Heart right ventricle (tissue), 16 donors: ENCODE measurements around the gene TMEM169. TPM values are rescaled to one million over a fixed set of nuclear protein-coding genes. Genes with fewer than 3 reads are reported as not detected.

Experiments
- ATAC-seq, 8 donors: fragments of 200-7000 bp; cut with Tn5 transposase; one replicate each; pipeline ENCODE4 v1.9.1; 2020; ENCODE audit warnings: mild to moderate bottlenecking in 8 of 8, moderate library complexity in 8 of 8, moderate number of reproducible peaks in 1 of 8
- DNase-seq, 2 donors: peaks; one replicate each; pipeline ENCODE4 v3.0.0-alpha.2; 2020
- H3K27ac ChIP-seq, 10 donors: fragments of 200-600 bp; sonication (generic) in 2 of 10; one replicate each; pipeline versions ENCODE4 v1.5.0 to v1.8.0; 2020 to 2022; ENCODE audit warnings: mild to moderate bottlenecking in 3 of 10
- H3K27me3 ChIP-seq, 7 donors: fragments of 200-600 bp; one replicate each; pipeline ENCODE4 v1.8.0; 2021 to 2022; ENCODE audit warnings: mild to moderate bottlenecking in 2 of 7
- H3K36me3 ChIP-seq, 9 donors: fragments of 200-600 bp; sonication (generic) in 1 of 9; one replicate each; pipeline versions ENCODE4 v1.5.0 to v1.8.0; 2020 to 2022; ENCODE audit warnings: mild to moderate bottlenecking in 2 of 9
- H3K4me1 ChIP-seq, 9 donors: fragments of 200-600 bp; sonication (generic) in 1 of 9; one replicate each; pipeline versions ENCODE4 v1.5.0 to v1.8.0; 2020 to 2022; ENCODE audit warnings: mild to moderate bottlenecking in 4 of 9
- H3K4me3 ChIP-seq, 10 donors: fragments of 200-600 bp; sonication (generic) in 2 of 10; one replicate each; pipeline versions ENCODE4 v1.5.0 to v1.8.0; 2020 to 2022; ENCODE audit warnings: mild to moderate bottlenecking in 7 of 10, moderate library complexity in 2 of 10
- H3K9me3 ChIP-seq, 11 donors: fragments of 200-600 bp in 10 of 11; sonication (generic) in 2 of 11; one replicate each; pipeline versions ENCODE4 v1.5.0 to v1.8.0; 2013 to 2022; ENCODE audit warnings: mild to moderate bottlenecking in 2 of 11, control low read depth in 1 of 11, moderate library complexity in 1 of 11
- CTCF ChIP-seq, 9 donors: fragments of 200-600 bp; sonication (generic) in 2 of 9; IDR thresholded peaks; one replicate each; pipeline versions ENCODE4 v1.5.0 to v1.8.0; 2021 to 2022; ENCODE audit warnings: antibody characterized with exemption in 9 of 9, mild to moderate bottlenecking in 5 of 9, moderate library complexity in 1 of 9
- WGBS, 2 donors: extraction: QIAGEN DNeasy Blood & Tissue Kit; methylation state at CpG; one replicate each; pipeline ENCODE4 v1.1.7; 2013; ENCODE audit warnings: inconsistent platforms in 1 of 2; 5-methylcytosine and 5-hydroxymethylcytosine counted together
- intact Hi-C, 10 donors: fragments of 100-400 bp; cut with DNase I; formaldehyde crosslinking; loops; one replicate each; pipeline versions ENCODE4 v1.11.1 to v1.14.2; 2022
- polyA plus RNA-seq, 2 donors: library from polyadenylated mRNA; stranded (reverse); fragments of 200-250 nt; gene quantifications; one replicate each; pipeline ENCODE4 v1.2.3, GENCODE V29; 2013
- total RNA-seq, 10 donors: library from RNA; stranded (reverse); fragmentation: NEBNext Ultra II Directional in 3 of 10; extraction: Animal tissue kit (Norgen Biotek cat#: 25700) in 3 of 10; gene quantifications; one replicate each; pipeline versions ENCODE4 v1.2.1 to v1.2.4, GENCODE V29; 2021 to 2023
- donor health status: Arrhythmogenic right ventricular cardiomyopathy.
- donor health status: ischemic (EF 13 %, LVEDD 7.1; RV severe dilation, severe dysfunction).
- donor health status: healthy with polysubstance abuse.
- donor health status: DM: no; HTN: yes; CAD: no.
- donor health status: DM: no; HTN: no; CAD: no.
- donor health status: ischemic (EF 25% LVEDD 6.9; RV normal size, moderate dysfunction).
- donor health status: ischemic (EF 25% LVEDD 5.7; RV mildly dilated, moderate dysfunction).
- donor health status: healthy.
- donor health status: DM: yes; HTN: yes; CAD: no.
- donor health status: Ischemic cardiomyopathy.
- donor health status: ischemic (EF 35%, LVEDD 5.7; RV mildly dilated, moderate dysfunction).
- donor health status: nonischemic (EF 11% LVEDD 7.7; RV severe dilation, severe dysfunction).
- donor health status: DM: yes; HTN: yes; CAD: no.
- donor health status: PGD.
- donor health status: ischemic (EF 29% LVEDD 5.4; RV normal size, mild dysfunction).
- donor health status: nonischemic (EF 23%, LVEDD 6.1; RV moderate dilation, normal function).

TMEM169 gene
- total and polyA plus RNA-seq, 12 donors = 0.10 to 0.97 (median 0.22) TPM; not detected in 2

DNA sequence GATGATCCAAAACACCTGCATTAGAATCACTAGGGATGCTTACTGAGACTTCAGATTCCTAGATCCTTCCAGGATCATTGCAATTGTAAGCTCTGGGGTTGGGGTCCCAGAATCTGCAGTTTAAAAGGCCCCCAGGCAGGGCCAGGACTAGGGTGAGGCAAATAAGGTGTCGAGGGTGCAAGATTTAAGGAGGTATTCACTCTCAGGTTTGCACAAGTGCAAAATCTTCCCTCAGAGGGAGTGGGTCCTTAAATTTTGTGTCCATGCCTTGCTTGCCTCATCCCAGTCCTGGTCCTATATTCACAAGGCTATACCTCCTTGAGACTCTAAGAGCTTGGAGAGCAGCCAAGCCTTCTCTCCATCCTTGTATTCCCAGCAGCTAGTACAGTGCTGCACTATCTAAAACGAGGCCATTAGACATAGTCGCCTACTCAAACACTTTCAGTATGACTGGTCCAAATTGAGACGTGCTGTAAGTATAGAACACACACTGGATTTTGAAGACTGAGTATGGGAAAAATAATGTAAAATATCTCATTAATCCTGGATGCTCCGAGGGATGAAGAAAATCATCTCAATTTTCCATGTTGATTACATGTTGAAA is 36.7 kb upstream of the TMEM169 start:
- Histone ChIP-seq H3K27me3 (no peaks in the 10 kb centered on the region), H3K9me3 (no peaks in the 10 kb centered on the region), H3K4me3 (no peak overlapping the region), H3K4me1 (no peaks in the 10 kb centered on the region), H3K36me3 (peaks cover 0 to 67% (median 0%) of the 10 kb centered on the region in 9 donors), H3K27ac (no peak overlapping the region)
- no peak for ATAC-seq
- DNase-seq = no peak
- WGBS, 2 donors = 61 to 64% methylated on average over 5 of the region's 5 CpGs
- intact Hi-C loops = no loop called here
- TF ChIP-seq CTCF (IDR thresholded peaks at IDR 0.05) = no peak

GRCh38 chr2:216047397-216047796 is 34.3 kb upstream of the TMEM169 start:
- TF ChIP-seq CTCF (IDR thresholded peaks at IDR 0.05) = no peak
- Histone ChIP-seq H3K4me3 (no peak overlapping the region), H3K36me3 (peaks cover 0 to 53% (median 0%) of the 10 kb centered on the region in 9 donors), H3K9me3 (peaks cover 0 to 4% (median 0%) of the 10 kb centered on the region in 11 donors), H3K27me3 (no peaks in the 10 kb centered on the region), H3K27ac (no peak overlapping the region), H3K4me1 (no peaks in the 10 kb centered on the region)
- ATAC-seq = no peak
- intact Hi-C loops = no loop called here
- no peak for DNase-seq
- 96 to 99% methylated on average over 2 of the region's 2 CpGs for WGBS, 2 donors

DNA sequence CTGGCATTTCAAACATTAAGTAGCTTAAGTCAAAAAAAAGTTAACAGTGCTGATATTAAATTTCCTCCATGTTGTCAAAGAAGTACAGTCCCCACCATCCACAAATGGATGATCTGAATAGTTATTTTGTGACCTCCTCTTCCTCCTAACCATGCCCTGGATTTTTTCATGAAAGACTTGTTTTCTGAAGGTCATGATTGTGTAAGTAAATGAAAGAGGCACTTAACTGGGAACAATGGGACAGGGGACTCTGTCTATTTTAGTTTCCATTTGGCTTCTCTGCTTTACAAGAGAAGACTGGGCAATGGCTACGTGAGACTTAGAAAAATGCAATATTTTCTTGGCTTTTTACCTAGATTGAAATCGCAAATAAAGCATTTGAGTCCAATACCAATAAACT is 32.3 kb upstream of the TMEM169 start:
- DNase-seq (no peak), ATAC-seq (no peak)
- H3K27ac ChIP-seq = no peak overlapping the region
- intact Hi-C loops = no loop called here
- no peak overlapping the region for H3K4me3 ChIP-seq
- peaks cover 0 to 37% (median 0%) of the 10 kb centered on the region in 9 donors for H3K36me3 ChIP-seq
- no peaks in the 10 kb centered on the region for H3K27me3 ChIP-seq
- no peaks in the 10 kb centered on the region for H3K4me1 ChIP-seq
- peaks cover 0 to 8% (median 0%) of the 10 kb centered on the region in 11 donors for H3K9me3 ChIP-seq
- 89 to 95% methylated on average over 2 of the region's 2 CpGs for WGBS, 2 donors
- no peak for TF ChIP-seq CTCF (IDR thresholded peaks at IDR 0.05)

DNA sequence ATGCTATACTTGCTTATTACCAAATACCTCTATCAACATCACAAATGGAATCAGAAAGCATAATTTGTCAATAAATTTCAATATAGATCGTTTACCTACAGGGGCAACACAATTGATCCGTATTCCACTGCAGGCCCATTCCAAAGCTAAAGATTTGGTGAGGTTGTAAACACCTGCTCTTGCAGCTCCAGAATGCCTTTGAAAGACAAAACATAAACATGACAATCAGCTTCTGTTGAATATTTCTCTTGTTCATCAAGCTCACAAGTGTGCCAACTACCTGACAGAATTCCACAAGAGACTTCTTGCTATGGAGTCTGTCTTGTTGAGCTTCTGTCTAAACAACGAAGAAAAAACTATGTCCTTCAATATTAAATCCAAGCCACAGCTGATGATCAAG is 30.4 kb upstream of the TMEM169 start:
- WGBS, 2 donors = 90 to 91% methylated on average over 3 of the region's 3 CpGs
- no peaks in the 10 kb centered on the region for H3K27me3 ChIP-seq
- peaks cover 0 to 8% (median 0%) of the 10 kb centered on the region in 11 donors for H3K9me3 ChIP-seq
- no peak for TF ChIP-seq CTCF (IDR thresholded peaks at IDR 0.05)
- peaks cover 0 to 30% (median 0%) of the 10 kb centered on the region in 9 donors for H3K36me3 ChIP-seq
- no peak overlapping the region for H3K4me3 ChIP-seq
- DNase-seq (no peak), ATAC-seq (no peak)
- intact Hi-C loops = no loop called here
- H3K27ac ChIP-seq = no peak overlapping the region
- no peaks in the 10 kb centered on the region for H3K4me1 ChIP-seq
